HepG2 (cell line): ENCODE measurements around the gene POU5F1. TPM values are rescaled to one million over a fixed set of nuclear protein-coding genes. Genes with fewer than 3 reads are reported as not detected.
"Not testable (repeated sequence)": the region's sequence is repeated elsewhere in the genome, so short reads cannot be mapped to it uniquely, and the experiment has no call there.

ENCODE experiments used
- ATAC-seq: fragments of 200-7000 bp; cut with Tn5 transposase; 3 replicates; pipeline ENCODE4 v1.9.1; 2020; ENCODE audit warnings: mild to moderate bottlenecking, moderate library complexity
- BruUV-seq: library from RNA; stranded (reverse); fragments of 400-500 nt; replicated peaks from 2 replicates; lab custom pipeline; 2021; lab: Mats Ljungman, UMichigan
- CTCF ChIA-PET: fragments of 300-600 bp; formaldehyde crosslinking; extraction: SDS; loops from one replicate; lab custom pipeline; 2021; ENCODE audit warnings: low total read pairs, inconsistent platforms, low intra/inter-chr PET ratio; lab: Yijun Ruan, JAX
- POLR2A ChIA-PET: fragments of 350-600 bp; sonication (Branson Sonifier 250); formaldehyde crosslinking; loops from one replicate; lab custom pipeline; 2020; ENCODE audit warnings: antibody characterized with exemption, inconsistent platforms; lab: Yijun Ruan, JAX
- DNase-seq: peaks from one replicate; pipeline ENCODE4 v3.0.0-alpha.2; 2015; ENCODE audit warnings: low spot score
- FAIRE-seq: peaks from 3 replicates; lab custom pipeline; 2011; peaks lifted over from hg19 to GRCh38; lab: Jason Lieb, UNC
- H2AFZ ChIP-seq: one replicate; pipeline ENCODE4 v1.6.1; 2011; ENCODE audit warnings: low read length, inconsistent platforms
- H3K27ac ChIP-seq: fragments of 300-600 bp; 3 replicates; pipeline ENCODE4 v1.8.0; 2011; ENCODE audit warnings: mixed run types, mild to moderate bottlenecking, mixed read lengths, low read length, inconsistent platforms; ENCODE audit not compliant: insufficient read depth; ENCODE audit errors: extremely low read length
- H3K27me3 ChIP-seq, 2 experiments: fragments of 200-600 bp in 1 of 2; 2 replicates in 1 of 2; 3 replicates in 1 of 2; pipeline versions ENCODE4 v1.6.0 to v1.8.0; 2011; ENCODE audit warnings: low read length in 2 of 2, mild to moderate bottlenecking in 2 of 2, moderate library complexity in 2 of 2, inconsistent platforms in 1 of 2; ENCODE audit not compliant: insufficient read depth in 2 of 2, control insufficient read depth in 1 of 2
- H3K36me3 ChIP-seq, 2 experiments: fragments of 200-600 bp in 1 of 2; replicated peaks in 1 of 2; 2 replicates in 1 of 2; 3 replicates in 1 of 2; pipeline versions ENCODE4 v1.5.1 to v1.8.0; 2011; ENCODE audit warnings: low read length in 2 of 2, inconsistent platforms in 1 of 2; ENCODE audit not compliant: insufficient read depth in 2 of 2, control insufficient read depth in 1 of 2
- H3K4me1 ChIP-seq: 2 replicates; pipeline ENCODE4 v1.5.1; 2012; ENCODE audit warnings: low read length, inconsistent platforms; ENCODE audit not compliant: insufficient read depth
- H3K4me2 ChIP-seq: 2 replicates; pipeline ENCODE4 v1.6.0; 2011; ENCODE audit warnings: low read depth, low read length, inconsistent platforms
- H3K4me3 ChIP-seq, 3 experiments: fragments of 200-600 bp in 1 of 3; sonication (generic), shearing (Covaris generic) in 1 of 3; replicated peaks in 1 of 3; 2 replicates each; pipeline ENCODE4 v1.5.1; 2011 to 2016; ENCODE audit warnings: low read length in 3 of 3, inconsistent platforms in 2 of 3, low read depth in 2 of 3, mild to moderate bottlenecking in 2 of 3, control low read depth in 1 of 3, mixed read lengths in 1 of 3; ENCODE audit not compliant: insufficient read depth in 1 of 3
- H3K79me2 ChIP-seq: one replicate; pipeline ENCODE4 v1.6.1; 2011; ENCODE audit warnings: low read length, inconsistent platforms; ENCODE audit not compliant: insufficient read depth
- H3K9ac ChIP-seq: 2 replicates; pipeline ENCODE4 v1.6.0; 2011; ENCODE audit warnings: mild to moderate bottlenecking, low read depth, low read length, inconsistent platforms; ENCODE audit not compliant: insufficient read depth
- H3K9me3 ChIP-seq: 2 replicates; pipeline ENCODE4 v1.5.1; 2012; ENCODE audit warnings: mild to moderate bottlenecking, low read length
- H4K20me1 ChIP-seq: 2 replicates; pipeline ENCODE4 v1.6.0; 2011; ENCODE audit warnings: inconsistent platforms, mild to moderate bottlenecking, low read length, moderate library complexity; ENCODE audit not compliant: insufficient read depth
- FOXJ3 ChIP-seq: sonication (generic); formaldehyde crosslinking; IDR thresholded peaks from 2 replicates; pipeline ENCODE4 v1.4.0; 2020; ENCODE audit warnings: missing genetic modification reagents, mild to moderate bottlenecking, borderline replicate concordance
- MED1 ChIP-seq: sonication (generic); formaldehyde crosslinking; IDR thresholded peaks from 2 replicates; pipeline ENCODE4 v1.4.0; 2020; ENCODE audit warnings: missing genetic modification reagents
- MEIS2 ChIP-seq: sonication (generic); formaldehyde crosslinking; IDR thresholded peaks from 2 replicates; pipeline ENCODE4 v1.9.0; 2021; ENCODE audit warnings: mild to moderate bottlenecking, missing genetic modification reagents
- PHF21A ChIP-seq: sonication (generic); formaldehyde crosslinking; IDR thresholded peaks from 2 replicates; pipeline ENCODE4 v1.5.0; 2020; ENCODE audit warnings: mild to moderate bottlenecking, missing genetic modification reagents
- RXRB ChIP-seq: IDR thresholded peaks from 2 replicates; pipeline ENCODE4 v1.6.1; 2016; ENCODE audit warnings: borderline replicate concordance, missing genetic modification reagents, missing compliant biosample characterization
- ZFX ChIP-seq: sonication (generic); formaldehyde crosslinking; IDR thresholded peaks from 2 replicates; pipeline ENCODE4 v1.4.0; 2020; ENCODE audit warnings: mild to moderate bottlenecking, low read depth, missing genetic modification reagents, moderate library complexity
- WGBS: methylation state at CpG from one replicate; pipeline ENCODE4 v1.1.6; 2017; ENCODE audit warnings: low lambda C conversion rate; 5-methylcytosine and 5-hydroxymethylcytosine counted together
- in situ Hi-C: cut with HindIII; loops from 2 replicates; pipeline ENCODE4 v1.10.0; 2017; ENCODE audit warnings: low pct_unique_long_range_greater_than_20kb; ENCODE audit not compliant: extremely low pct_ligation_motif_present
- intact Hi-C: fragments of 100-400 bp; cut with micrococcal nuclease; formaldehyde crosslinking; loops from one replicate; pipeline ENCODE4 v1.10.0; 2022; ENCODE audit not compliant: unreplicated experiment
- polyA plus RNA-seq, 8 experiments: library from polyadenylated mRNA; depleted of rRNA in 3 of 8; stranded (reverse) in 7 of 8; unstranded in 1 of 8; fragments of >200 nt; fragmentation: Illumina TruSeq in 4 of 8; extraction: Trizol in 4 of 8; gene quantifications; 2 replicates each; pipeline versions ENCODE4 v1.2.1 to v1.2.3, GENCODE V29; 2011 to 2016; ENCODE audit warnings: low read depth in 4 of 8, missing spikeins in 1 of 8, mixed read lengths in 1 of 8; ENCODE audit not compliant: insufficient read depth in 1 of 8
- total RNA-seq, 5 experiments: library from RNA; depleted of rRNA; stranded (reverse); fragments of >200 nt; fragmentation: Illumina TruSeq; extraction: Trizol; gene quantifications; 2 replicates each; pipeline ENCODE4 v1.2.3, GENCODE V29; 2016; ENCODE audit warnings: low read depth in 1 of 5
- TF ChIP-seq, protein P1 (sequence below): IDR thresholded peaks from 2 replicates; pipeline ENCODE4 v1.4.0; 2020; ENCODE audit warnings: mild to moderate bottlenecking, missing genetic modification reagents
- TF ChIP-seq, protein P2 (sequence below): sonication (generic); formaldehyde crosslinking; conservative IDR thresholded peaks from 2 replicates; pipeline ENCODE4 v1.4.0; 2020; ENCODE audit warnings: mild to moderate bottlenecking, missing genetic modification reagents, moderate library complexity
- TF ChIP-seq, protein P3 (sequence below): sonication (generic); formaldehyde crosslinking; IDR thresholded peaks from 2 replicates; pipeline ENCODE4 v1.5.0; 2020; ENCODE audit warnings: mild to moderate bottlenecking, missing genetic modification reagents
- TF ChIP-seq, protein P4 (sequence below): sonication (generic); formaldehyde crosslinking; IDR thresholded peaks from 2 replicates; pipeline ENCODE4 v1.4.0; 2020; ENCODE audit warnings: missing genetic modification reagents

Gene POU5F1
- total and polyA plus RNA-seq, 2 of the 13 experiments (the other 11 are each of a cell fraction or from before 2014, with no cell fraction given) = 2.5 to 7.2 TPM

DNA sequence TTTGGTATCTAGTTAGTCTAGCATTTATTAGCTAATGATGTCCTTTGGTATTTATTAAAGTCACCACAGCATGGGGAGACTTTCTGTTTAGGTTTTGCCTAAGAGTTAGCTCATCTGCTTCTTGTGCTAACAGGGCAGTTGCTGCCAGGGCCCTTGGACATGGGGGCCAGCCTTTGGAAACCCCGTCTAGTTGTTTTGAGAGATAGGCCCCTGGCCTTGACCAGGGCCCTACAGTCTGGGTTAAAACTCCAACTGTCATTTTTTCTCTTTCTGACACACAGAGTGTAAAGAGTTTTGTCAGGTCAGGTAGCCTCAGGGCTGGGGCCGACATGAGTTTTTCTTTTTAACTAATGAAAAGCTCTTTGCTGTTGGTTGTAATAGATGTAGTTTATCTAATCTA, 12.8 kb upstream of the POU5F1 start:
- H4K20me1 ChIP-seq, ATAC-seq, H3K27me3 ChIP-seq, in situ Hi-C loops, intact Hi-C loops, H2AFZ ChIP-seq, CTCF ChIA-PET, H3K27ac ChIP-seq, H3K9me3 ChIP-seq, H3K4me3 ChIP-seq, DNase-seq, FAIRE-seq, H3K9ac ChIP-seq, BruUV-seq: not testable (repeated sequence)
- Histone ChIP-seq H3K36me3 (peaks cover 6 to 23% of the 10 kb centered on the region in 2 experiments; a peak in 3 of 5 replicates), H3K4me1 (peaks cover 44% of the 10 kb centered on the region), H3K79me2 (peaks cover 51% of the 10 kb centered on the region), H3K4me2 (peak overlapping the region; percentile 94; the same call in 1 of the 2 replicates)
- POLR2A ChIA-PET = interaction anchor here (1.6 kb wide), 1 partner anchor 269 kb away, joined by 3 read pairs; the partner anchor contains the start of gene VARS2
- 8% methylated on average over 2 of the region's 2 CpGs for WGBS
- TF ChIP-seq, protein P1, sequence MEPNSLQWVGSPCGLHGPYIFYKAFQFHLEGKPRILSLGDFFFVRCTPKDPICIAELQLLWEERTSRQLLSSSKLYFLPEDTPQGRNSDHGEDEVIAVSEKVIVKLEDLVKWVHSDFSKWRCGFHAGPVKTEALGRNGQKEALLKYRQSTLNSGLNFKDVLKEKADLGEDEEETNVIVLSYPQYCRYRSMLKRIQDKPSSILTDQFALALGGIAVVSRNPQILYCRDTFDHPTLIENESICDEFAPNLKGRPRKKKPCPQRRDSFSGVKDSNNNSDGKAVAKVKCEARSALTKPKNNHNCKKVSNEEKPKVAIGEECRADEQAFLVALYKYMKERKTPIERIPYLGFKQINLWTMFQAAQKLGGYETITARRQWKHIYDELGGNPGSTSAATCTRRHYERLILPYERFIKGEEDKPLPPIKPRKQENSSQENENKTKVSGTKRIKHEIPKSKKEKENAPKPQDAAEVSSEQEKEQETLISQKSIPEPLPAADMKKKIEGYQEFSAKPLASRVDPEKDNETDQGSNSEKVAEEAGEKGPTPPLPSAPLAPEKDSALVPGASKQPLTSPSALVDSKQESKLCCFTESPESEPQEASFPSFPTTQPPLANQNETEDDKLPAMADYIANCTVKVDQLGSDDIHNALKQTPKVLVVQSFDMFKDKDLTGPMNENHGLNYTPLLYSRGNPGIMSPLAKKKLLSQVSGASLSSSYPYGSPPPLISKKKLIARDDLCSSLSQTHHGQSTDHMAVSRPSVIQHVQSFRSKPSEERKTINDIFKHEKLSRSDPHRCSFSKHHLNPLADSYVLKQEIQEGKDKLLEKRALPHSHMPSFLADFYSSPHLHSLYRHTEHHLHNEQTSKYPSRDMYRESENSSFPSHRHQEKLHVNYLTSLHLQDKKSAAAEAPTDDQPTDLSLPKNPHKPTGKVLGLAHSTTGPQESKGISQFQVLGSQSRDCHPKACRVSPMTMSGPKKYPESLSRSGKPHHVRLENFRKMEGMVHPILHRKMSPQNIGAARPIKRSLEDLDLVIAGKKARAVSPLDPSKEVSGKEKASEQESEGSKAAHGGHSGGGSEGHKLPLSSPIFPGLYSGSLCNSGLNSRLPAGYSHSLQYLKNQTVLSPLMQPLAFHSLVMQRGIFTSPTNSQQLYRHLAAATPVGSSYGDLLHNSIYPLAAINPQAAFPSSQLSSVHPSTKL (CRISPR knock-in tag) = 0 out of 2 replicates have a peak, but pooled peaks have one; percentile 20
- TF ChIP-seq MEIS2 (CRISPR knock-in tag) = peak; percentile 45; the same call in 1 of the 2 replicates
- TF ChIP-seq MED1 = 0 out of 2 replicates have a peak, but pooled peaks have one; percentile 32
- TF ChIP-seq, protein P2, sequence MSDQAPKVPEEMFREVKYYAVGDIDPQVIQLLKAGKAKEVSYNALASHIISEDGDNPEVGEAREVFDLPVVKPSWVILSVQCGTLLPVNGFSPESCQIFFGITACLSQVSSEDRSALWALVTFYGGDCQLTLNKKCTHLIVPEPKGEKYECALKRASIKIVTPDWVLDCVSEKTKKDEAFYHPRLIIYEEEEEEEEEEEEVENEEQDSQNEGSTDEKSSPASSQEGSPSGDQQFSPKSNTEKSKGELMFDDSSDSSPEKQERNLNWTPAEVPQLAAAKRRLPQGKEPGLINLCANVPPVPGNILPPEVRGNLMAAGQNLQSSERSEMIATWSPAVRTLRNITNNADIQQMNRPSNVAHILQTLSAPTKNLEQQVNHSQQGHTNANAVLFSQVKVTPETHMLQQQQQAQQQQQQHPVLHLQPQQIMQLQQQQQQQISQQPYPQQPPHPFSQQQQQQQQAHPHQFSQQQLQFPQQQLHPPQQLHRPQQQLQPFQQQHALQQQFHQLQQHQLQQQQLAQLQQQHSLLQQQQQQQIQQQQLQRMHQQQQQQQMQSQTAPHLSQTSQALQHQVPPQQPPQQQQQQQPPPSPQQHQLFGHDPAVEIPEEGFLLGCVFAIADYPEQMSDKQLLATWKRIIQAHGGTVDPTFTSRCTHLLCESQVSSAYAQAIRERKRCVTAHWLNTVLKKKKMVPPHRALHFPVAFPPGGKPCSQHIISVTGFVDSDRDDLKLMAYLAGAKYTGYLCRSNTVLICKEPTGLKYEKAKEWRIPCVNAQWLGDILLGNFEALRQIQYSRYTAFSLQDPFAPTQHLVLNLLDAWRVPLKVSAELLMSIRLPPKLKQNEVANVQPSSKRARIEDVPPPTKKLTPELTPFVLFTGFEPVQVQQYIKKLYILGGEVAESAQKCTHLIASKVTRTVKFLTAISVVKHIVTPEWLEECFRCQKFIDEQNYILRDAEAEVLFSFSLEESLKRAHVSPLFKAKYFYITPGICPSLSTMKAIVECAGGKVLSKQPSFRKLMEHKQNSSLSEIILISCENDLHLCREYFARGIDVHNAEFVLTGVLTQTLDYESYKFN (CRISPR knock-in tag) = peak; percentile 46
- TF ChIP-seq ZFX (CRISPR knock-in tag) = peak; percentile 50; the same call in 1 of the 2 replicates
- peak; percentile 34; the same call in 1 of the 2 replicates for TF ChIP-seq RXRB (CRISPR knock-in tag)
- TF ChIP-seq, protein P3, sequence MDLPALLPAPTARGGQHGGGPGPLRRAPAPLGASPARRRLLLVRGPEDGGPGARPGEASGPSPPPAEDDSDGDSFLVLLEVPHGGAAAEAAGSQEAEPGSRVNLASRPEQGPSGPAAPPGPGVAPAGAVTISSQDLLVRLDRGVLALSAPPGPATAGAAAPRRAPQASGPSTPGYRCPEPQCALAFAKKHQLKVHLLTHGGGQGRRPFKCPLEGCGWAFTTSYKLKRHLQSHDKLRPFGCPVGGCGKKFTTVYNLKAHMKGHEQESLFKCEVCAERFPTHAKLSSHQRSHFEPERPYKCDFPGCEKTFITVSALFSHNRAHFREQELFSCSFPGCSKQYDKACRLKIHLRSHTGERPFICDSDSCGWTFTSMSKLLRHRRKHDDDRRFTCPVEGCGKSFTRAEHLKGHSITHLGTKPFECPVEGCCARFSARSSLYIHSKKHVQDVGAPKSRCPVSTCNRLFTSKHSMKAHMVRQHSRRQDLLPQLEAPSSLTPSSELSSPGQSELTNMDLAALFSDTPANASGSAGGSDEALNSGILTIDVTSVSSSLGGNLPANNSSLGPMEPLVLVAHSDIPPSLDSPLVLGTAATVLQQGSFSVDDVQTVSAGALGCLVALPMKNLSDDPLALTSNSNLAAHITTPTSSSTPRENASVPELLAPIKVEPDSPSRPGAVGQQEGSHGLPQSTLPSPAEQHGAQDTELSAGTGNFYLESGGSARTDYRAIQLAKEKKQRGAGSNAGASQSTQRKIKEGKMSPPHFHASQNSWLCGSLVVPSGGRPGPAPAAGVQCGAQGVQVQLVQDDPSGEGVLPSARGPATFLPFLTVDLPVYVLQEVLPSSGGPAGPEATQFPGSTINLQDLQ (CRISPR knock-in tag) = peak; percentile 99
- TF ChIP-seq FOXJ3 (CRISPR knock-in tag) = peak; percentile 28; the same call in 1 of the 2 replicates
- TF ChIP-seq, protein P4, sequence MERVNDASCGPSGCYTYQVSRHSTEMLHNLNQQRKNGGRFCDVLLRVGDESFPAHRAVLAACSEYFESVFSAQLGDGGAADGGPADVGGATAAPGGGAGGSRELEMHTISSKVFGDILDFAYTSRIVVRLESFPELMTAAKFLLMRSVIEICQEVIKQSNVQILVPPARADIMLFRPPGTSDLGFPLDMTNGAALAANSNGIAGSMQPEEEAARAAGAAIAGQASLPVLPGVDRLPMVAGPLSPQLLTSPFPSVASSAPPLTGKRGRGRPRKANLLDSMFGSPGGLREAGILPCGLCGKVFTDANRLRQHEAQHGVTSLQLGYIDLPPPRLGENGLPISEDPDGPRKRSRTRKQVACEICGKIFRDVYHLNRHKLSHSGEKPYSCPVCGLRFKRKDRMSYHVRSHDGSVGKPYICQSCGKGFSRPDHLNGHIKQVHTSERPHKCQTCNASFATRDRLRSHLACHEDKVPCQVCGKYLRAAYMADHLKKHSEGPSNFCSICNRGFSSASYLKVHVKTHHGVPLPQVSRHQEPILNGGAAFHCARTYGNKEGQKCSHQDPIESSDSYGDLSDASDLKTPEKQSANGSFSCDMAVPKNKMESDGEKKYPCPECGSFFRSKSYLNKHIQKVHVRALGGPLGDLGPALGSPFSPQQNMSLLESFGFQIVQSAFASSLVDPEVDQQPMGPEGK (CRISPR knock-in tag) = peak; percentile 67
- peak; percentile 42; the same call in 1 of the 2 replicates for TF ChIP-seq PHF21A (CRISPR knock-in tag)
